Measurements from ENCODE around the gene ASMTL.
"Not testable (repeated sequence)": the region's sequence is repeated elsewhere in the genome, so short reads cannot be mapped to it uniquely, and the experiment has no call there.

Gene ASMTL

DNA sequence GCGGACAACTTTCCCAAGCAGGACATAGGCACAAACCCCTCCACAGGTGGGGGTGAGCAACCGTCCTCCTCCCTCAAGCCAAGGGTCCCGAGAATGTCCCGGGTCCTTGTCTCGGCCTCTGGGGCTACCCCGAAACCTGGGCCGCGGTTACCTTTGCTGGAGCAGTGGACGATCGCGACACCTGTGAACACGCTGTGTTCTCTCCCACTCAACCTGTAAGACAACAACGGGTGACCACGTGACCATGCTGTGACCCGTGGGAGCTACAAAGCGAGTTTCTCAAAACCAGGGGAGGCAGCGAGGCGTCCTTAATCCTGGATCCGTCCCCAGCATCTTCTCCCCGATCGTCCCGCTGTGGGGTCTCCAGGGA is 17.9 kb downstream of the ASMTL start:
- no peaks in the 10 kb centered on the region for H3K9me3 ChIP-seq (ENCODE audit: severe bottlenecking)
- no peak for DNase-seq
- no peak overlapping the region for H3K4me3 ChIP-seq (ENCODE audit: low read depth, low read length)
- TF ChIP-seq, protein P1, sequence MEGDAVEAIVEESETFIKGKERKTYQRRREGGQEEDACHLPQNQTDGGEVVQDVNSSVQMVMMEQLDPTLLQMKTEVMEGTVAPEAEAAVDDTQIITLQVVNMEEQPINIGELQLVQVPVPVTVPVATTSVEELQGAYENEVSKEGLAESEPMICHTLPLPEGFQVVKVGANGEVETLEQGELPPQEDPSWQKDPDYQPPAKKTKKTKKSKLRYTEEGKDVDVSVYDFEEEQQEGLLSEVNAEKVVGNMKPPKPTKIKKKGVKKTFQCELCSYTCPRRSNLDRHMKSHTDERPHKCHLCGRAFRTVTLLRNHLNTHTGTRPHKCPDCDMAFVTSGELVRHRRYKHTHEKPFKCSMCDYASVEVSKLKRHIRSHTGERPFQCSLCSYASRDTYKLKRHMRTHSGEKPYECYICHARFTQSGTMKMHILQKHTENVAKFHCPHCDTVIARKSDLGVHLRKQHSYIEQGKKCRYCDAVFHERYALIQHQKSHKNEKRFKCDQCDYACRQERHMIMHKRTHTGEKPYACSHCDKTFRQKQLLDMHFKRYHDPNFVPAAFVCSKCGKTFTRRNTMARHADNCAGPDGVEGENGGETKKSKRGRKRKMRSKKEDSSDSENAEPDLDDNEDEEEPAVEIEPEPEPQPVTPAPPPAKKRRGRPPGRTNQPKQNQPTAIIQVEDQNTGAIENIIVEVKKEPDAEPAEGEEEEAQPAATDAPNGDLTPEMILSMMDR (IDR thresholded peaks at IDR 0.05; ENCODE audit: low read depth, low read length): no peak
- H3K36me3 ChIP-seq: peaks cover 33% of the 10 kb centered on the region
- no peak overlapping the region for H3K27ac ChIP-seq
- no peaks in the 10 kb centered on the region for H3K27me3 ChIP-seq (ENCODE audit: insufficient read depth, low read depth, severe bottlenecking)

DNA sequence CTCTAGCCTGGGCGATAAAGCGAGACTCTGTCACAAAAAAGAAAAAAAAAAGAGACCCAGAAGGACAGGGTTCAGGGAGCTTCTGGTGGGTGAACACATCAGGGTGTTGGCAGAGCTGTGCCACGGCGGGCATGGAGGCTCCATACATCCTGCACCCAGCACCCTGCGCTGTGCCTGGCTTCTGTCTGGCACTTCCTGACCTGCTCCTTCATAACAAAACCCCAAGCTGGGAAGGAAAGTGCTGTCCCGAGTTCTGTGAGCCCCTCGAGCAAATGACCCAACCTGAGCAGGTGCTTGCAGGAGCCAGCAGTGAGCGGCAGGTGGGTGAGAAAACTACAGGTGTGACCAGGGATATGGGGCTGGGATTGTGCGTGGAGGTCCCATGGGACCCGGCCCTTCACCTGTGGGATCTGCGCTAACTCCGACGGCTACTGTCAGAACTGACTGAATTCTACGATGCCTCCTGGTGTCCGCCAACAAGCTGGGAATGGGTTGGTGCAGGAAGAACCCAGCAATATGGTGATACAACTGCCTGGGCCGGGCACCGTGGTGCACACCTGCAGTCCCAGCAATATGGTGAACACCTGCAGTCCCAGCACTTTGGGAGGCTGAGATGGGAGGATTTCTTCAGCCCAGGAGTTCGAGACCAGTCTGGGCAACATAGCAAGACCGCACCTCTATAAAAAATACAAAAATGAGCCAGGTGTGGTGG is 18.9 kb downstream of the ASMTL start:
- Histone ChIP-seq H3K4me3 (ENCODE audit: low read depth, low read length) (no peak overlapping the region), H3K36me3 (peaks cover 30% of the 10 kb centered on the region), H3K27me3 (ENCODE audit: insufficient read depth, low read depth, severe bottlenecking) (no peaks in the 10 kb centered on the region), H3K9me3 (ENCODE audit: severe bottlenecking) (no peaks in the 10 kb centered on the region), H3K27ac (no peak overlapping the region)
- TF ChIP-seq, protein P1 (IDR thresholded peaks at IDR 0.05; ENCODE audit: low read depth, low read length): no peak
- DNase-seq: no peak

DNA sequence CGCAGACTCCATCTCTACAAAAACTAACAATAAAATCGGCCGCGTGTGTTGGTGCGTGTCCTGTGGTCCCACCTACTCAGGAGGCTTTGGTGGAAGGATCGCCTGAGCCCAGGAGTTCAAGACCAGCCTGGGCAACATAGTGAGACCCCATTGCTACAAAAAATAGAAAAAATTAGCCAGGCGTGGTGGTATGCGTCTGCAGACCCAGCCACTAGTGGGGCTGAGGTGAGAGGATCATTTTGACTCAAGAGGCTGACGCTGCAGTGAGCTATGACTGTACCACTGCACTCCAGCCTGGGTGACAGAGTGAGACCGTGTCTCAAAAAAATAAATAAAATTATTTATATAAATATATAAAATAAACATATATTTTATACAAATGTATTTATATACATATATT is 22.3 kb downstream of the ASMTL start:
- no peak for DNase-seq
- H3K36me3 ChIP-seq: peaks cover 37% of the 10 kb centered on the region
- TF ChIP-seq, protein P1 (IDR thresholded peaks at IDR 0.05; ENCODE audit: low read depth, low read length): no peak

DNA sequence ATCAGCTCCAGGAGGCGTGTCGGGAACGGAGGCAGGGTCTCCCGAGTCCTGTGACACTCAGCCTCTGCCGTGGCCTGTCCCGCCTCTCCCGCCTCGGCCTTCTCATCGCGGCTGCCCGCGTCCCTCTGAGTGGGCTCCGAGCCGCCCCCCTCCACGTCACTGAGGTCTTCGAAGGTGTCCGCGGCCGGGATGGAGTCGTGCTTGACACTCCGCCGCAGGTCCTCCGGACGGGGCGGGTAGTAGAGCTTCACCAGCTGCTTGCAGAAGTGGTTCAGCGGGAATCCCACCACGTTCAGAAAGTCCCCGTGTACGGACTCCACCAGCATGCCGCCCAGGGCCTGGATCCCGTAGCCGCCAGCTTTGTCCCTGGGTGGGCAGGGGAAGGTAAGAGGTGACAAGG is 25.0 kb downstream of the ASMTL start:
- no peak overlapping the region for H3K4me3 ChIP-seq (ENCODE audit: low read depth, low read length)
- peaks cover 38% of the 10 kb centered on the region for H3K36me3 ChIP-seq
- no peaks in the 10 kb centered on the region for H3K9me3 ChIP-seq (ENCODE audit: severe bottlenecking)
- DNase-seq: peak; percentile 6
- H3K27ac ChIP-seq: no peak overlapping the region
- TF ChIP-seq, protein P1 (IDR thresholded peaks at IDR 0.05; ENCODE audit: low read depth, low read length): no peak
- no peaks in the 10 kb centered on the region for H3K27me3 ChIP-seq (ENCODE audit: insufficient read depth, low read depth, severe bottlenecking)

More for the DNA sequence above, 22.3 kb downstream of the ASMTL start:
- Histone ChIP-seq H3K27ac (no peak overlapping the region), H3K9me3 (ENCODE audit: severe bottlenecking) (no peaks in the 10 kb centered on the region), H3K4me3 (ENCODE audit: low read depth, low read length) (no peak overlapping the region), H3K27me3 (ENCODE audit: insufficient read depth, low read depth, severe bottlenecking) (no peaks in the 10 kb centered on the region)

DNA sequence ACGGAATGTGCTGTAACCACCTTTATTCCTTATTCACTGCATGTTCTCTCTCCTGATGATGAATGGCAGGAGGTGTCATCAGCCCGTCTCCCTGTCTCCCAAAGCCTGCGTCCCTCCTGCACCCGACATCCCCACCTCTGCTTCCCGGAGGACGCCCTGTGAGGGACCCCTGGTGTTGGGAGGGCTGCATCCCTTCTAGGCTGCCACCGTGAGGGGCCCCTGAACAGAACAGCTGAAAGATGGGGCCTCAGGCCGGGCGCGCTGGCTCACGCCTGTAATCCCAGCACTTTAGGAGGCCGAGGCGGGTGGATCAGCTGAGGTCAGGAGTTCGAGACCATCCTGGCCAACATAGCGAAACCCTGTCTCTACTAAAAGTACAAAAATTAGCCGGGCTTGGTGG is 26.4 kb downstream of the ASMTL start:
- Histone ChIP-seq H3K36me3 (peaks cover 49% of the 10 kb centered on the region), H3K27ac (peak overlapping the region; percentile 40; the same call in 1 of the 2 replicates)
- H3K27me3 ChIP-seq (ENCODE audit: insufficient read depth, low read depth, severe bottlenecking); H3K9me3 ChIP-seq (ENCODE audit: severe bottlenecking); H3K4me3 ChIP-seq (ENCODE audit: low read depth, low read length): not testable (repeated sequence)
- DNase-seq: peak; percentile 28

DNA sequence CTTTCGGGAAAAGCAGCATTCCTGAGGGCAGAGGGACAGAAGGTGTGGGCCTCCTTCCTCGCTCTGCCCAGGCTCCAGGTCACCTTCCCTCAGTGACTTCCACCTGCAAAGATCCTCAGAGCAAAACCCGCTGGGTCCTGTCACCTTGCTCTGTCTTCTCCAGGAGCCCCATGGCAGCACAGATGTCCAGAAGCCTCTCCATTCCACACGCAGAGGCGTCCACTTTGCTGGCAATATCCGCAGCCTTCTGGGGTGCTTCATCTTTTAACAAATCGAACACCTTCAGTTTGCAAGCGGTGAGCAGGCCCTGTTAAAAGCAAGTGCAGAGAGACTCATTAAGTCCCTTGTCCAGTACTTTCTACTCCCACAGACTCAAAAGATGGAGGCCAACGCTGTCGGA is 27.3 kb downstream of the ASMTL start:
- no peak overlapping the region for H3K27ac ChIP-seq
- TF ChIP-seq, protein P1 (IDR thresholded peaks at IDR 0.05; ENCODE audit: low read depth, low read length): no peak
- H3K9me3 ChIP-seq (ENCODE audit: severe bottlenecking): peaks cover 8% of the 10 kb centered on the region
- H3K27me3 ChIP-seq (ENCODE audit: insufficient read depth, low read depth, severe bottlenecking): no peaks in the 10 kb centered on the region
- no peak overlapping the region for H3K4me3 ChIP-seq (ENCODE audit: low read depth, low read length)
- peak; percentile 3 for DNase-seq
- H3K36me3 ChIP-seq: peaks cover 53% of the 10 kb centered on the region

All from WERI-Rb-1 (cell line).